K562 (cell line): Measurements from ENCODE around the gene ZDHHC12. TPM values are rescaled to one million over a fixed set of nuclear protein-coding genes. Genes with fewer than 3 reads are reported as not detected.

Experiments used
- CHAMP1 ChIP-seq: fragments of 450-650 bp; IDR thresholded peaks from 2 replicates; pipeline ENCODE4 v1.6.1; 2016; ENCODE audit warnings: mild to moderate bottlenecking
- DDX20 ChIP-seq: fragments of 450-650 bp; IDR thresholded peaks from 2 replicates; pipeline ENCODE4 v1.6.1; 2016; ENCODE audit warnings: missing genetic modification characterization, low read depth, mild to moderate bottlenecking, missing compliant biosample characterization, moderate library complexity
- ELK3 ChIP-seq: fragments of 450-650 bp; formaldehyde crosslinking; IDR thresholded peaks from 2 replicates; pipeline ENCODE4 v1.4.0; 2020; ENCODE audit warnings: mild to moderate bottlenecking
- ETV5 ChIP-seq: sonication (generic); formaldehyde crosslinking; IDR thresholded peaks from 2 replicates; pipeline ENCODE4 v1.4.0; 2020; ENCODE audit warnings: low read depth, mild to moderate bottlenecking, missing genetic modification reagents
- FOXM1 ChIP-seq, 2 experiments: fragments of 450-650 bp in 1 of 2; sonication (generic) in 1 of 2; formaldehyde crosslinking in 1 of 2; IDR thresholded peaks; 2 replicates each; pipeline versions ENCODE4 v1.6.1 to v1.9.0; 2017 to 2022; ENCODE audit warnings: low read depth in 2 of 2, mild to moderate bottlenecking in 2 of 2, missing genetic modification reagents in 1 of 2, moderate library complexity in 1 of 2
- FOXP1 ChIP-seq: sonication (generic); formaldehyde crosslinking; IDR thresholded peaks from 2 replicates; pipeline ENCODE4 v1.8.0; 2022; ENCODE audit warnings: mild to moderate bottlenecking, missing genetic modification reagents
- HBP1 ChIP-seq: fragments of 450-650 bp; formaldehyde crosslinking; IDR thresholded peaks from 2 replicates; pipeline ENCODE4 v1.4.0; 2022; ENCODE audit warnings: missing genetic modification characterization
- HNRNPL ChIP-seq: fragments of 200-400 bp; formaldehyde crosslinking; IDR thresholded peaks from 2 replicates; pipeline ENCODE4 v1.6.1; 2017; ENCODE audit warnings: low read depth, mild to moderate bottlenecking, low read length
- LEF1 ChIP-seq: fragments of 450-650 bp; IDR thresholded peaks from 2 replicates; pipeline ENCODE4 v1.6.1; 2016; ENCODE audit warnings: mild to moderate bottlenecking
- MTF1 ChIP-seq: fragments of 250-450 bp; sonication (Bioruptor Pico); IDR thresholded peaks from 2 replicates; pipeline ENCODE4 v1.9.0; 2021; ENCODE audit warnings: moderate library complexity, mild to moderate bottlenecking, inconsistent platforms, borderline replicate concordance
- NFYB ChIP-seq: IDR thresholded peaks from 2 replicates; pipeline ENCODE4 v1.6.1; 2011; ENCODE audit warnings: mild to moderate bottlenecking, moderate library complexity; ENCODE audit not compliant: insufficient read length; ENCODE audit errors: extremely low read depth
- NR2C1 ChIP-seq, 2 experiments: fragments of 450-650 bp; IDR thresholded peaks; 2 replicates each; pipeline ENCODE4 v1.6.1; 2017; ENCODE audit warnings: mild to moderate bottlenecking in 2 of 2, antibody characterized with exemption in 1 of 2, inconsistent platforms in 1 of 2, missing compliant biosample characterization in 1 of 2, missing genetic modification characterization in 1 of 2
- PHF20 ChIP-seq: fragments of 450-650 bp; IDR thresholded peaks from 2 replicates; pipeline ENCODE4 v1.6.1; 2018; ENCODE audit not compliant: partially characterized antibody
- SMAD4 ChIP-seq: fragments of 250-450 bp; sonication (Bioruptor Pico); conservative IDR thresholded peaks from 2 replicates; pipeline ENCODE4 v1.8.0; 2021; ENCODE audit warnings: inconsistent platforms, mild to moderate bottlenecking, moderate library complexity
- SMARCB1 ChIP-seq: IDR thresholded peaks from 2 replicates; pipeline ENCODE4 v1.6.1; 2011; ENCODE audit warnings: improper control_type of control experiment, low read depth; ENCODE audit not compliant: insufficient read length
- USF1 ChIP-seq: sonication (generic); formaldehyde crosslinking; IDR thresholded peaks from 2 replicates; pipeline ENCODE4 v1.9.0; 2022; ENCODE audit warnings: mild to moderate bottlenecking, missing genetic modification reagents
- ZEB2 ChIP-seq: fragments of 450-650 bp; IDR thresholded peaks from 2 replicates; pipeline ENCODE4 v1.6.1; 2016
- ZNF212 ChIP-seq: fragments of 450-650 bp; formaldehyde crosslinking; IDR thresholded peaks from 2 replicates; pipeline ENCODE4 v1.4.0; 2020; ENCODE audit warnings: mild to moderate bottlenecking
- ZNF3 ChIP-seq: fragments of 250-450 bp; sonication (Bioruptor Pico); IDR thresholded peaks from 2 replicates; pipeline ENCODE4 v1.5.0; 2021; ENCODE audit warnings: mild to moderate bottlenecking, moderate library complexity
- polyA plus RNA-seq, 8 experiments: library from polyadenylated mRNA; depleted of rRNA in 4 of 8; stranded (reverse) in 5 of 8; unstranded in 3 of 8; fragments of >200 nt; fragmentation: Nextera tagmentation in 2 of 8; fragmentation: Illumina TruSeq in 1 of 8; extraction: Ambion mirVana in 2 of 8; extraction: Trizol in 1 of 8; gene quantifications; 2 replicates each; pipeline versions ENCODE4 v1.2.1 to v1.2.3, GENCODE V29; 2011 to 2014; ENCODE audit warnings: inconsistent platforms in 1 of 8, missing spikeins in 1 of 8
- total RNA-seq, 7 experiments: library from RNA; depleted of rRNA in 6 of 7; stranded (reverse); fragments of >200 nt in 6 of 7; fragmentation: Illumina TruSeq in 2 of 7; extraction: Trizol in 2 of 7; gene quantifications; 2 replicates each; pipeline versions ENCODE4 v1.2.1 to v1.2.3, GENCODE V29; 2011 to 2021; ENCODE audit warnings: low replicate concordance in 1 of 7

The ZDHHC12 gene
- total and polyA plus RNA-seq, 9 of the 15 experiments (the other 6 are each of a cell fraction or from before 2014, with no cell fraction given), result 0.21 to 38.0 (median 13.8) TPM

- TF ChIP-seq ELK3 (no peak), SMARCB1 (no peak), MTF1 (CRISPR knock-in tag) (no peak), ZNF3 (no peak), FOXP1 (CRISPR knock-in tag) (peak; percentile 10; the same call in 1 of the 2 replicates), PHF20 (peak; percentile 79), HNRNPL (0 out of 2 replicates have a peak, but pooled peaks have one; percentile 10), FOXM1 (IDR thresholded peaks at IDR 0.05; ENCODE audit: low read depth) (peak; percentile 47), FOXM1 (CRISPR knock-in tag; IDR thresholded peaks at IDR 0.05; ENCODE audit: low read depth) (no peak; the same call in none of the 2 replicates), CHAMP1 (no peak), ZNF212 (CRISPR knock-in tag) (0 out of 2 replicates have a peak, but pooled peaks have one; percentile 3), USF1 (no peak; the same call in 1 of the 2 replicates), SMAD4 (CRISPR knock-in tag) (peak; percentile 67; the same call in 1 of the 2 replicates), LEF1 (no peak), ETV5 (peak; percentile 13; the same call in 1 of the 2 replicates), ZEB2 (peak; percentile 71), DDX20 (no peak), NFYB (peak; percentile 83), NR2C1 (IDR thresholded peaks at IDR 0.05) (no peak), NR2C1 (tag; IDR thresholded peaks at IDR 0.05) (no peak; the same call in 1 of the 2 replicates), HBP1 (CRISPR knock-in tag) (peak; percentile 48; the same call in 1 of the 2 replicates)
These were observed at the start of gene ZDHHC12 (continued) for GRCh38 chr9:128723866-128724743.
